Measurements from ENCODE around the gene NSDHL.

GRCh38 chrX:152806035-152806434 is 24.8 kb upstream of the NSDHL start:
- TF ChIP-seq, protein P1, sequence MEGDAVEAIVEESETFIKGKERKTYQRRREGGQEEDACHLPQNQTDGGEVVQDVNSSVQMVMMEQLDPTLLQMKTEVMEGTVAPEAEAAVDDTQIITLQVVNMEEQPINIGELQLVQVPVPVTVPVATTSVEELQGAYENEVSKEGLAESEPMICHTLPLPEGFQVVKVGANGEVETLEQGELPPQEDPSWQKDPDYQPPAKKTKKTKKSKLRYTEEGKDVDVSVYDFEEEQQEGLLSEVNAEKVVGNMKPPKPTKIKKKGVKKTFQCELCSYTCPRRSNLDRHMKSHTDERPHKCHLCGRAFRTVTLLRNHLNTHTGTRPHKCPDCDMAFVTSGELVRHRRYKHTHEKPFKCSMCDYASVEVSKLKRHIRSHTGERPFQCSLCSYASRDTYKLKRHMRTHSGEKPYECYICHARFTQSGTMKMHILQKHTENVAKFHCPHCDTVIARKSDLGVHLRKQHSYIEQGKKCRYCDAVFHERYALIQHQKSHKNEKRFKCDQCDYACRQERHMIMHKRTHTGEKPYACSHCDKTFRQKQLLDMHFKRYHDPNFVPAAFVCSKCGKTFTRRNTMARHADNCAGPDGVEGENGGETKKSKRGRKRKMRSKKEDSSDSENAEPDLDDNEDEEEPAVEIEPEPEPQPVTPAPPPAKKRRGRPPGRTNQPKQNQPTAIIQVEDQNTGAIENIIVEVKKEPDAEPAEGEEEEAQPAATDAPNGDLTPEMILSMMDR (conservative IDR thresholded peaks at IDR 0.05; ENCODE audit: low read depth in 2 of 2): no peak
- TF ChIP-seq STAT1 (IDR thresholded peaks at IDR 0.05; ENCODE audit: unreplicated experiment) (no peak), EZH2phosphoT487 (IDR thresholded peaks at IDR 0.05; ENCODE audit: unreplicated experiment) (no peak), REST (IDR thresholded peaks at IDR 0.05; ENCODE audit: unreplicated experiment) (no peak), ZNF114 (CRISPR knock-in tag; IDR thresholded peaks at IDR 0.05) (no peak), EZH2 (IDR thresholded peaks at IDR 0.05; ENCODE audit: low read depth, unreplicated experiment) (no peak), POLR2AphosphoS5 (IDR thresholded peaks at IDR 0.05; ENCODE audit: low read depth) (no peak)
